Motor neuron (in vitro differentiated cells): Measurements from ENCODE around the gene HYAL2. TPM values are rescaled to one million over a fixed set of nuclear protein-coding genes. Genes with fewer than 3 reads are reported as not detected.

Experiments used
- ATAC-seq, 8 experiments: fragments of 200-7000 bp; cut with Tn5 transposase; replicated peaks in 6 of 8; 2 replicates each; pipeline ENCODE4 v1.8.0; 2021; ENCODE audit warnings: mild to moderate bottlenecking in 8 of 8, moderate library complexity in 8 of 8
- H3K27ac ChIP-seq, 2 donors: fragments of 250-450 bp; sonication (Bioruptor Pico); 2 replicates each; pipeline ENCODE4 v1.9.0; 2021; ENCODE audit warnings: antibody characterized with exemption in 2 of 2, mild to moderate bottlenecking in 2 of 2, moderate library complexity in 1 of 2
- H3K4me1 ChIP-seq, 2 donors: fragments of 250-450 bp; sonication (Bioruptor Pico); replicated peaks in 1 of 2; 2 replicates each; pipeline ENCODE4 v1.6.1; 2021; ENCODE audit warnings: antibody characterized with exemption in 2 of 2, mild to moderate bottlenecking in 2 of 2, moderate library complexity in 1 of 2
- H3K4me3 ChIP-seq, 5 donors: fragments of 250-450 bp; sonication (Bioruptor Pico); 2 replicates each; pipeline ENCODE4 v1.9.0; 2021; ENCODE audit warnings: antibody characterized with exemption in 5 of 5, mild to moderate bottlenecking in 5 of 5, moderate library complexity in 4 of 5
- WGBS, 10 experiments: fragments of 450-650 bp; shearing (Covaris generic); methylation state at CpG; one replicate each; pipeline ENCODE4 v1.0.0; 2022; 5-methylcytosine and 5-hydroxymethylcytosine counted together
- in situ Hi-C, 9 experiments: fragments of 400-800 bp; cut with MboI; loops; one replicate each; pipeline ENCODE4 v1.15.0; 2021; ENCODE audit warnings: low sequenced_read_pairs in 9 of 9, low pct_unique_long_range_greater_than_20kb in 2 of 9; ENCODE audit not compliant: unreplicated experiment in 9 of 9
- total RNA-seq, 8 experiments: library from RNA; unstranded; fragments of 300-600 nt; gene quantifications; 2 replicates each; pipeline versions ENCODE4 v1.2.3 to v1.2.4, GENCODE V29; 2022

Gene HYAL2
- total RNA-seq, 8 experiments from 2014 or later = 18.9 to 44.3 (median 27.0) TPM

- 0% methylated on average over 1 of the region's 8 CpGs; no CpG with 5 or more reads in 9 of the 10 experiments for WGBS, 10 experiments
- peak in 1 of 8 experiments; percentile 0 for ATAC-seq
- H3K27ac ChIP-seq = no peak overlapping the region
- H3K4me1 ChIP-seq = peaks cover 20 to 28% of the 10 kb centered on the region in 2 donors
- in situ Hi-C loops = loop anchor here in 3 of 9 experiments (10.0 kb wide), 2 partner anchors 200 to 210 kb away; no protein-coding TSS in a partner anchor
- peak overlapping the region in 3 of 5 donors; percentile 27 to 32 (median 32) for H3K4me3 ChIP-seq
Measured at GRCh38 chr3:50345008-50345407, 22.5 kb upstream of the HYAL2 start.

- Histone ChIP-seq H3K4me3 (no peak overlapping the region), H3K4me1 (peaks cover 19 to 25% of the 10 kb centered on the region in 2 donors), H3K27ac (no peak overlapping the region)
- in situ Hi-C loops = loop anchor here in 3 of 9 experiments (10.0 kb wide), 2 partner anchors 202 to 212 kb away; no protein-coding TSS in a partner anchor
- ATAC-seq = no peak
- WGBS, 10 experiments = 30 to 100% (median 96%) methylated on average over 1 to 5 of the region's 13 CpGs; no CpG with 5 or more reads in 5 of the 10 experiments
Measured at GRCh38 chr3:50342813-50343633, 20.5 kb upstream of the HYAL2 start.

- no peak overlapping the region for H3K27ac ChIP-seq
- ATAC-seq = no peak
- in situ Hi-C loops = loop anchor here in 3 of 9 experiments (10.0 kb wide), 2 partner anchors 203 to 213 kb away; no protein-coding TSS in a partner anchor
- no peak overlapping the region for H3K4me3 ChIP-seq
- WGBS, 10 experiments = 40 to 100% (median 75%) methylated on average over 1 of the region's 13 CpGs; no CpG with 5 or more reads in 6 of the 10 experiments
- peaks cover 18 to 22% of the 10 kb centered on the region in 2 donors for H3K4me1 ChIP-seq
Measured at GRCh38 chr3:50341996-50342650, 19.6 kb upstream of the HYAL2 start.

GRCh38 chr3:50341537-50341936 is 19.0 kb upstream of the HYAL2 start:
- Histone ChIP-seq H3K4me1 (peaks cover 18 to 22% of the 10 kb centered on the region in 2 donors), H3K4me3 (no peak overlapping the region), H3K27ac (no peak overlapping the region)
- no peak for ATAC-seq
- 20 to 83% (median 40%) methylated on average over 1 to 2 of the region's 9 CpGs; no CpG with 5 or more reads in 7 of the 10 experiments for WGBS, 10 experiments
- in situ Hi-C loops = loop anchor here in 3 of 9 experiments (10.0 kb wide), 2 partner anchors 203 to 213 kb away; no protein-coding TSS in a partner anchor

GRCh38 chr3:50340448-50341329 is 18.1 kb upstream of the HYAL2 start, which contains the start of gene RASSF1:
TSS of gene RASSF1 (minus strand) at chr3:50340836. CDS start at chr3:50340805, 31 bp downstream.
- in situ Hi-C loops = loop anchor here in 3 of 9 experiments (10.0 kb wide), 2 partner anchors 204 to 214 kb away; no protein-coding TSS in a partner anchor
- Histone ChIP-seq H3K4me3 (no peak within 1 kb of the TSS), H3K27ac (no peak within 1 kb of the TSS), H3K4me1 (peaks cover 22 to 23% of the 10 kb centered on the region in 2 donors)
- 0 to 40% (median 3%) methylated on average over 1 to 25 of the region's 85 CpGs; no CpG with 5 or more reads in 3 of the 10 experiments for WGBS, 10 experiments
- ATAC-seq = peak in 3 of 8 experiments; percentile 22 to 27 (median 27)

- no peak for ATAC-seq
- no peak overlapping the region for H3K4me3 ChIP-seq
- WGBS, 10 experiments = 0 to 38% (median 0%) methylated on average over 3 to 9 of the region's 9 CpGs; no CpG with 5 or more reads in 5 of the 10 experiments
- H3K4me1 ChIP-seq = peaks cover 21 to 23% of the 10 kb centered on the region in 2 donors
- no peak overlapping the region for H3K27ac ChIP-seq
- in situ Hi-C loops = loop anchor here in 3 of 9 experiments (10.0 kb wide), 2 partner anchors 205 to 215 kb away; no protein-coding TSS in a partner anchor
Measured at GRCh38 chr3:50340147-50340447, 17.6 kb upstream of the HYAL2 start.

- no peak overlapping the region for H3K4me3 ChIP-seq
- H3K27ac ChIP-seq = no peak overlapping the region
- 59 to 98% (median 87%) methylated on average over 3 to 10 of the region's 14 CpGs; no CpG with 5 or more reads in 3 of the 10 experiments for WGBS, 10 experiments
- in situ Hi-C loops = loop anchor here in 3 of 9 experiments (10.0 kb wide), 2 partner anchors 205 to 215 kb away; no protein-coding TSS in a partner anchor
- H3K4me1 ChIP-seq = peaks cover 21 to 23% of the 10 kb centered on the region in 2 donors
- no peak for ATAC-seq
Measured at GRCh38 chr3:50339485-50340146, 17.1 kb upstream of the HYAL2 start.

GRCh38 chr3:50338965-50339364 is 16.4 kb upstream of the HYAL2 start:
- Histone ChIP-seq H3K27ac (no peak overlapping the region), H3K4me1 (peaks cover 21 to 23% of the 10 kb centered on the region in 2 donors), H3K4me3 (no peak overlapping the region)
- 0 to 100% (median 83%) methylated on average over 2 to 5 of the region's 5 CpGs for WGBS, 10 experiments
- no peak for ATAC-seq
- in situ Hi-C loops = no loop called here

- peaks cover 21 to 23% of the 10 kb centered on the region in 2 donors for H3K4me1 ChIP-seq
- in situ Hi-C loops = no loop called here
- H3K4me3 ChIP-seq = peak overlapping the region; percentile 54 to 80 (median 61)
- ATAC-seq = peak; percentile 73 to 90 (median 86)
- 0 to 4% (median 0%) methylated on average over 1 to 10 of the region's 79 CpGs; no CpG with 5 or more reads in 6 of the 10 experiments for WGBS, 10 experiments
- H3K27ac ChIP-seq = peak overlapping the region; percentile 90 to 94
Measured at GRCh38 chr3:50337175-50337861, 14.8 kb upstream of the HYAL2 start.

- H3K27ac ChIP-seq = peak overlapping the region; percentile 90 to 94
- in situ Hi-C loops = no loop called here
- H3K4me3 ChIP-seq = peak overlapping the region; percentile 54 to 80 (median 61)
- H3K4me1 ChIP-seq = peaks cover 21 to 23% of the 10 kb centered on the region in 2 donors
- ATAC-seq = peak in 3 of 8 experiments; percentile 1 to 47 (median 47)
- 0 to 4% (median 0%) methylated on average over 1 to 11 of the region's 31 CpGs; no CpG with 5 or more reads in 4 of the 10 experiments for WGBS, 10 experiments
Measured at GRCh38 chr3:50336452-50337174, 14.1 kb upstream of the HYAL2 start.
